ENCODE results near the gene EIF4H. TPM values are rescaled to one million over a fixed set of nuclear protein-coding genes. Genes with fewer than 3 reads are reported as not detected.
A peak's percentile ranks its signal among the peaks of the same experiment; 100 is the strongest.

Gene EIF4H
- total RNA-seq (2021; ENCODE audit: unreplicated experiment), result 318 TPM
- polyA plus RNA-seq (2012; ENCODE audit: insufficient read length), result 295 TPM
- Bru-seq, nascent RNA, result percentile 98 among the genes with signal in this experiment
- percentile 98 among the genes with signal in this experiment for BruChase-seq, experiment 1, labeled RNA remaining after a 2-hour chase
- BruChase-seq, experiment 2, labeled RNA remaining after a 6-hour chase, result percentile 99 among the genes with signal in this experiment
- long read RNA-seq, transcript EIF4H-201 (7 exons, 2,679 nt), result minor isoform, 101 of 906 reads
- long read RNA-seq, transcript EIF4H-202 (6 exons, 2,503 nt), result major isoform, 592 of 906 reads
- long read RNA-seq, partial matches to known transcripts, result 43 of 906 reads
- long read RNA-seq, other reads (novel, unspliced or antisense), result 170 of 906 reads

GRCh38 chr7:74173866-74174605 is at the start of gene EIF4H:
EIF4H (plus strand) TSS chr7:74174356; CDS start chr7:74174384, 28 bp downstream.
- H3K4me1 ChIP-seq (ENCODE audit: control insufficient read depth, insufficient read depth, low read length), result peaks cover 31% of the 10 kb centered on the region
- BruUV-seq (replicated peaks), result no TSS peak
- H3K4me3 ChIP-seq (ENCODE audit: low read depth in 2 of 2, low read length in 2 of 2), result peak within 1 kb of the TSS; percentile 93 to 99
- no peaks in the 10 kb centered on the region for H3K9me3 ChIP-seq (ENCODE audit: control insufficient read depth, insufficient read depth, low read depth, low read length)
- H3K27me3 ChIP-seq (ENCODE audit: control insufficient read depth, insufficient read depth, low read length), result no peaks in the 10 kb centered on the region
- in situ Hi-C loops (cut with HindIII; ENCODE audit: low pct_unique_long_range_greater_than_20kb, low sequenced_read_pairs), result no loop called here
- intact Hi-C loops (cut with micrococcal nuclease; ENCODE audit: unreplicated experiment), result loop anchor here (10.0 kb wide), 1 partner anchor 99 kb away; no protein-coding TSS in a partner anchor
- ChIA-PET CTCF (interaction anchor here (1.0 kb wide), 1 partner anchor 11 kb away, joined by 3 read pairs; no protein-coding TSS in a partner anchor), POLR2A (interaction anchor here (0.6 to 0.8 kb wide), 4 partner anchors 9 to 89 kb away, joined by 3 to 11 read pairs (median 3); no protein-coding TSS in a partner anchor)
- peaks cover 14% of the 10 kb centered on the region for H3K36me3 ChIP-seq (ENCODE audit: control insufficient read depth, insufficient read depth, low read length)
- ATAC-seq, result peak; percentile 97
- peak; percentile 53; the same call in 1 of the 2 replicates for TF ChIP-seq TCF7L2 (IDR thresholded peaks at IDR 0.05; ENCODE audit: low read depth, low read length)
- TF ChIP-seq POLR2AphosphoS5 (IDR thresholded peaks at IDR 0.05; ENCODE audit: low read depth, low read length), result peak; percentile 94
- peak; percentile 68; the same call in 1 of the 2 replicates for TF ChIP-seq SIN3A (IDR thresholded peaks at IDR 0.05; ENCODE audit: borderline replicate concordance, insufficient read depth, low read depth, low read length)
- TF ChIP-seq CTCF (IDR thresholded peaks at IDR 0.05), result no peak
- 0 out of 4 replicates have a peak, but pooled peaks of 1 of the 2 experiments have one; percentile 28 for TF ChIP-seq REST (IDR thresholded peaks at IDR 0.05; ENCODE audit: insufficient read depth in 1 of 2, low read depth in 2 of 2, low read length in 1 of 2)
- H3K27ac ChIP-seq (ENCODE audit: low read length), result peak within 1 kb of the TSS; percentile 98
- DNase-seq (ENCODE audit: low read depth, low spot score), result peak; percentile 79

GRCh38 chr7:74126220-74126880 is 47.8 kb upstream of the EIF4H start:
- TF ChIP-seq REST (IDR thresholded peaks at IDR 0.05; ENCODE audit: insufficient read depth in 1 of 2, low read depth in 2 of 2, low read length in 1 of 2), result no peak
- TF ChIP-seq SIN3A (IDR thresholded peaks at IDR 0.05; ENCODE audit: borderline replicate concordance, insufficient read depth, low read depth, low read length), result no peak
- no peak for TF ChIP-seq CTCF (IDR thresholded peaks at IDR 0.05)
- TF ChIP-seq TCF7L2 (IDR thresholded peaks at IDR 0.05; ENCODE audit: low read depth, low read length), result no peak
- TF ChIP-seq POLR2AphosphoS5 (IDR thresholded peaks at IDR 0.05; ENCODE audit: low read depth, low read length), result no peak
- Histone ChIP-seq H3K4me1 (ENCODE audit: control insufficient read depth, insufficient read depth, low read length) (no peaks in the 10 kb centered on the region), H3K9me3 (ENCODE audit: control insufficient read depth, insufficient read depth, low read depth, low read length) (no peaks in the 10 kb centered on the region), H3K4me3 (ENCODE audit: low read depth in 2 of 2, low read length in 2 of 2) (no peak overlapping the region), H3K27ac (ENCODE audit: low read length) (no peak overlapping the region), H3K36me3 (ENCODE audit: control insufficient read depth, insufficient read depth, low read length) (no peaks in the 10 kb centered on the region), H3K27me3 (ENCODE audit: control insufficient read depth, insufficient read depth, low read length) (no peaks in the 10 kb centered on the region)
- no TSS peak for BruUV-seq (replicated peaks)
- ATAC-seq (no peak), DNase-seq (ENCODE audit: low read depth, low spot score) (no peak)
- in situ Hi-C loops (cut with HindIII; ENCODE audit: low pct_unique_long_range_greater_than_20kb, low sequenced_read_pairs), result no loop called here
- ChIA-PET POLR2A (no interaction called here), CTCF (no interaction called here)
- intact Hi-C loops (cut with micrococcal nuclease; ENCODE audit: unreplicated experiment), result no loop called here

All from Panc1 (cell line).